Lower leg skin (tissue), 4 donors: ENCODE measurements around the gene CARF. TPM values are rescaled to one million over a fixed set of nuclear protein-coding genes. Genes with fewer than 3 reads are reported as not detected.
"Not testable (repeated sequence)": the region's sequence is repeated elsewhere in the genome, so short reads cannot be mapped to it uniquely, and the experiment has no call there.

Experiments used
- DNase-seq, 2 donors: peaks; one replicate each; pipeline ENCODE4 v3.0.0-alpha.2; 2019; ENCODE audit warnings: low spot score in 2 of 2
- H3K4me3 ChIP-seq: fragments of 200-600 bp; sonication (generic); 2 replicates; pipeline ENCODE4 v1.5.1; 2017; ENCODE audit warnings: mild to moderate bottlenecking, low read depth; ENCODE audit not compliant: poor library complexity, severe bottlenecking
- POLR2A ChIP-seq, 2 donors: fragments of 450-650 bp; IDR thresholded peaks; one replicate each; pipeline ENCODE4 v1.6.1; 2016 to 2017; ENCODE audit warnings: antibody characterized with exemption in 2 of 2, mild to moderate bottlenecking in 1 of 2, moderate library complexity in 1 of 2
- WGBS, 2 donors: methylation state at CpG; one replicate each; pipeline ENCODE4 v1.1.5; 2018; 5-methylcytosine and 5-hydroxymethylcytosine counted together
- intact Hi-C: fragments of 100-400 bp; cut with DNase I; formaldehyde crosslinking; loops from one replicate; pipeline ENCODE4 v1.15.0; 2023; ENCODE audit warnings: low total_unique reads
- total RNA-seq, 4 donors: library from RNA; depleted of rRNA; stranded (reverse); fragments of >200 nt; gene quantifications; one replicate each; pipeline ENCODE4 v1.1.0, GENCODE V29; 2016
- TF ChIP-seq, protein P1 (sequence below), 3 donors: fragments of 450-650 bp; IDR thresholded peaks; one replicate each; pipeline ENCODE4 v1.5.1; 2016; ENCODE audit warnings: antibody characterized with exemption in 3 of 3, mild to moderate bottlenecking in 3 of 3, moderate library complexity in 2 of 3

The CARF gene
- total RNA-seq, 4 donors from 2014 or later = 9.1 to 12.1 (median 10.2) TPM

GRCh38 chr2:202945497-202945896 lies 33.4 kb downstream of the CARF start:
- no peak for TF ChIP-seq POLR2A (IDR thresholded peaks at IDR 0.05)
- TF ChIP-seq, protein P1, sequence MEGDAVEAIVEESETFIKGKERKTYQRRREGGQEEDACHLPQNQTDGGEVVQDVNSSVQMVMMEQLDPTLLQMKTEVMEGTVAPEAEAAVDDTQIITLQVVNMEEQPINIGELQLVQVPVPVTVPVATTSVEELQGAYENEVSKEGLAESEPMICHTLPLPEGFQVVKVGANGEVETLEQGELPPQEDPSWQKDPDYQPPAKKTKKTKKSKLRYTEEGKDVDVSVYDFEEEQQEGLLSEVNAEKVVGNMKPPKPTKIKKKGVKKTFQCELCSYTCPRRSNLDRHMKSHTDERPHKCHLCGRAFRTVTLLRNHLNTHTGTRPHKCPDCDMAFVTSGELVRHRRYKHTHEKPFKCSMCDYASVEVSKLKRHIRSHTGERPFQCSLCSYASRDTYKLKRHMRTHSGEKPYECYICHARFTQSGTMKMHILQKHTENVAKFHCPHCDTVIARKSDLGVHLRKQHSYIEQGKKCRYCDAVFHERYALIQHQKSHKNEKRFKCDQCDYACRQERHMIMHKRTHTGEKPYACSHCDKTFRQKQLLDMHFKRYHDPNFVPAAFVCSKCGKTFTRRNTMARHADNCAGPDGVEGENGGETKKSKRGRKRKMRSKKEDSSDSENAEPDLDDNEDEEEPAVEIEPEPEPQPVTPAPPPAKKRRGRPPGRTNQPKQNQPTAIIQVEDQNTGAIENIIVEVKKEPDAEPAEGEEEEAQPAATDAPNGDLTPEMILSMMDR (IDR thresholded peaks at IDR 0.05) = no peak
- H3K4me3 ChIP-seq = no peak overlapping the region

DNA sequence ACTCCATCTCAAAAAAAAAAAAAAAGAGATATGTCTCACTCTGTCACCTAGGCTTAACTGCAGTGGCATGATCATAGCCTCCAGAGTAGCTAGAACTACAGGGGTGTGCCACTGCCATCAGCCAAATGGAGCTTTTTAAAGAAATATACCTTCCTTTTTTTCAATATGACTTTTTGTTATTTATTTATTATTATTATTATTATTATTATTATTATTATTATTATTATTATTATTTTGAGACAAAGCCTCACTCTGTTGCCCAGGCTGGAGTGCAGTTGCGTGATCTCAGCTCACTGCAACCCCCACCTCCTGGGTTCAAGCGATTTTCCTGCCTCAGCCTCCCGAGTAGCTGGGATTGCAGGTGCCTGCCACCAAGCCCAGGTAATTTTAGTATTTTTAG lies 37.3 kb downstream of the CARF start:
- 95 to 100% methylated on average over 3 of the region's 3 CpGs for WGBS, 2 donors
- intact Hi-C loops, H3K4me3 ChIP-seq, DNase-seq: not testable (repeated sequence)

More at GRCh38 chr2:202945497-202945896, 33.4 kb downstream of the CARF start:
- WGBS, 2 donors = 96 to 98% methylated on average over 2 of the region's 2 CpGs
- no peak for DNase-seq
- intact Hi-C loops = no loop called here

GRCh38 chr2:202950592-202950991 lies 38.5 kb downstream of the CARF start:
- intact Hi-C loops = no loop called here
- TF ChIP-seq, protein P1 (IDR thresholded peaks at IDR 0.05) = no peak
- TF ChIP-seq POLR2A (IDR thresholded peaks at IDR 0.05) = no peak
- no peak overlapping the region for H3K4me3 ChIP-seq
- no peak for DNase-seq
- 53 to 66% methylated on average over 2 of the region's 2 CpGs for WGBS, 2 donors

GRCh38 chr2:202960524-202960923 lies 48.4 kb downstream of the CARF start:
- DNase-seq = no peak
- H3K4me3 ChIP-seq = no peak overlapping the region
- intact Hi-C loops = no loop called here
- WGBS, 2 donors = 92 to 99% methylated on average over 6 of the region's 6 CpGs
- TF ChIP-seq, protein P1 (IDR thresholded peaks at IDR 0.05) = no peak
- TF ChIP-seq POLR2A (IDR thresholded peaks at IDR 0.05) = no peak

GRCh38 chr2:202963712-202964111 lies 51.6 kb downstream of the CARF start:
- intact Hi-C loops = no loop called here
- no peak for TF ChIP-seq POLR2A (IDR thresholded peaks at IDR 0.05)
- TF ChIP-seq, protein P1 (IDR thresholded peaks at IDR 0.05) = no peak
- no peak overlapping the region for H3K4me3 ChIP-seq
- DNase-seq = no peak
- 96 to 97% methylated on average over 4 of the region's 4 CpGs for WGBS, 2 donors

GRCh38 chr2:202965810-202966460 lies 53.9 kb downstream of the CARF start:
- H3K4me3 ChIP-seq = no peak overlapping the region
- intact Hi-C loops = no loop called here
- DNase-seq = no peak
- TF ChIP-seq, protein P1 (IDR thresholded peaks at IDR 0.05) = no peak
- TF ChIP-seq POLR2A (IDR thresholded peaks at IDR 0.05) = no peak
- 69 to 77% methylated on average over 5 of the region's 5 CpGs for WGBS, 2 donors

GRCh38 chr2:202969404-202969803 lies 57.3 kb downstream of the CARF start:
- H3K4me3 ChIP-seq, intact Hi-C loops, DNase-seq: not testable (repeated sequence)
- WGBS, 2 donors = 48 to 50% methylated on average over 2 of the region's 2 CpGs
